Parathyroid adenoma (tissue), 2 donors: ENCODE data around the gene TYW1.
"Not testable (repeated sequence)": the region's sequence is repeated elsewhere in the genome, so short reads cannot be mapped to it uniquely, and the experiment has no call there.

Experiments used
- H2AFZ ChIP-seq: fragments of 300-600 bp; sonication (generic); one replicate; pipeline ENCODE4 v1.7.0; 2017; ENCODE audit warnings: antibody characterized with exemption, mild to moderate bottlenecking
- H3K27ac ChIP-seq: fragments of 300-600 bp; sonication (generic); one replicate; pipeline ENCODE4 v1.7.0; 2017
- H3K27me3 ChIP-seq: fragments of 300-600 bp; sonication (generic); one replicate; pipeline ENCODE4 v1.7.0; 2017; ENCODE audit warnings: low read length; ENCODE audit not compliant: control insufficient read depth, insufficient read depth
- H3K36me3 ChIP-seq: fragments of 300-600 bp; sonication (generic); one replicate; pipeline ENCODE4 v1.7.0; 2017; ENCODE audit warnings: low read length; ENCODE audit not compliant: control insufficient read depth, insufficient read depth
- H3K4me1 ChIP-seq: fragments of 300-600 bp; sonication (generic); one replicate; pipeline ENCODE4 v1.7.0; 2017; ENCODE audit warnings: control low read depth
- H3K4me2 ChIP-seq: fragments of 300-600 bp; sonication (generic); one replicate; pipeline ENCODE4 v1.7.0; 2017; ENCODE audit warnings: low read length
- H3K4me3 ChIP-seq: fragments of 300-600 bp; sonication (generic); one replicate; pipeline ENCODE4 v1.7.0; 2017; ENCODE audit warnings: low read depth, low read length
- H3K79me2 ChIP-seq: fragments of 300-600 bp; sonication (generic); one replicate; pipeline ENCODE4 v1.7.0; 2017; ENCODE audit warnings: control low read depth
- H3K9ac ChIP-seq: fragments of 300-600 bp; sonication (generic); one replicate; pipeline ENCODE4 v1.7.0; 2017; ENCODE audit warnings: mild to moderate bottlenecking
- H3K9me3 ChIP-seq: fragments of 300-600 bp; sonication (generic); one replicate; pipeline ENCODE4 v1.7.0; 2017; ENCODE audit warnings: low read length; ENCODE audit not compliant: control insufficient read depth
- TF ChIP-seq, protein P1 (sequence below): fragments of 300-600 bp; sonication (generic); IDR thresholded peaks from one replicate; pipeline ENCODE4 v1.7.0; 2017; ENCODE audit warnings: antibody characterized with exemption, mild to moderate bottlenecking
- donor health status: primary hyperparathyroidism.

Gene TYW1

DNA sequence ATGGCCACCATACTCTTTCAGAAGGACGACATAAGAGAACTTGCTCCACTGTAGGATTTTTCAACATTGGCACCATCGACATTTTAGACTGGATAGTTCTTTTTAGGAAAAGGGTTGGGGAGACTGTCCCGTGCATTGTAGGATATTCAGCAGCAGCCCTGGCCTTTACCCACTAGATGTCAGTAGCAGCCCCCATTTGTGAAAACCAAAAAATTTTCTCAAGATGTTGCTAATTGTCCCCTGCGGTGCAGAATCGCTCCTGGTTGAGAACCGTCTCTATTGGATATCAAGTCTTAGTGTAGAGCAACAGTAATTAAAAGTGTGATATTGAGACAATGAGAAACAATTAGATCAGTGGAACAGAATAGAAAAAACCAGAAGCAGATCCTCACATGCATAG, 180.1 kb downstream of the TYW1 start:
- H3K27me3 ChIP-seq, H2AFZ ChIP-seq, H3K79me2 ChIP-seq, H3K36me3 ChIP-seq, H3K4me2 ChIP-seq, H3K9me3 ChIP-seq, H3K4me3 ChIP-seq, H3K4me1 ChIP-seq, H3K27ac ChIP-seq, H3K9ac ChIP-seq: not testable (repeated sequence)
- TF ChIP-seq, protein P1, sequence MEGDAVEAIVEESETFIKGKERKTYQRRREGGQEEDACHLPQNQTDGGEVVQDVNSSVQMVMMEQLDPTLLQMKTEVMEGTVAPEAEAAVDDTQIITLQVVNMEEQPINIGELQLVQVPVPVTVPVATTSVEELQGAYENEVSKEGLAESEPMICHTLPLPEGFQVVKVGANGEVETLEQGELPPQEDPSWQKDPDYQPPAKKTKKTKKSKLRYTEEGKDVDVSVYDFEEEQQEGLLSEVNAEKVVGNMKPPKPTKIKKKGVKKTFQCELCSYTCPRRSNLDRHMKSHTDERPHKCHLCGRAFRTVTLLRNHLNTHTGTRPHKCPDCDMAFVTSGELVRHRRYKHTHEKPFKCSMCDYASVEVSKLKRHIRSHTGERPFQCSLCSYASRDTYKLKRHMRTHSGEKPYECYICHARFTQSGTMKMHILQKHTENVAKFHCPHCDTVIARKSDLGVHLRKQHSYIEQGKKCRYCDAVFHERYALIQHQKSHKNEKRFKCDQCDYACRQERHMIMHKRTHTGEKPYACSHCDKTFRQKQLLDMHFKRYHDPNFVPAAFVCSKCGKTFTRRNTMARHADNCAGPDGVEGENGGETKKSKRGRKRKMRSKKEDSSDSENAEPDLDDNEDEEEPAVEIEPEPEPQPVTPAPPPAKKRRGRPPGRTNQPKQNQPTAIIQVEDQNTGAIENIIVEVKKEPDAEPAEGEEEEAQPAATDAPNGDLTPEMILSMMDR, result peak; percentile 44

DNA sequence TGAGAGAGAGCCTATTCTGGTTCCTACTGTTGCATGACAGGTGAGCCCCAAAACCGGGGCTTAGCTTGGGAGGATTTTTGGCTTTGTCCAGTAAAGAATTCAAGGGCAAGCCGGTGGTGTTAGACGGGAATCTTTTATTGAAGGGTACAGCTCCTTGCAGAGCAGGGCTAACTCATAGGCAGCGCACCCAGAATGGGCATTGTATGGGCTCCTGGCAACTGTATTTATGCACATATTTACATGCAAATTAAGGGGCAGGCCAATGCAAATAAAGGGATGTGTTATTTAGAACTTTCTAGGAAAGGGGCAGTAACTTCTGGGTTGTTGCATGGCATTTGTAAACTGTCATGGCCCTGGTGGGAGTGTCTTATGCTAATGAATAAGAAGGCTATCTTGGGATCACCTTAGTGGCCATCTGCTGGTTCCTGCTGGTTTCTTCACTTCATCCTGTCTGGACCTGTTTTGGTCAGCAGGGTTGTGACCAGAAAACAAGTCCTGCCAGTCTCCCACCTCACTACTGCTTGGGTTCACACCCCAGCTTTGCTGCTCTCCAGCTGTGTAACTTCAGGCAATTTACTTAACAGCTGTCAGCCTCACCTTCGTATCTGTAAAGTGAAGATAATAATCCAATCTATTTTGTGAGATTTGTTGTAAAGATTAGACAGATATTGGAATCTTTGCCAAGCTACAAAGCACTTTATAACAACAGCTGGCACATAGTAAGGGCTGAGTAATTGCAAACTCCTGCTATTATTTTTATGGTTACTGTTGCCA, 182.5 kb downstream of the TYW1 start:
- not testable (repeated sequence) for H3K27ac ChIP-seq, H3K9me3 ChIP-seq, H3K4me3 ChIP-seq

DNA sequence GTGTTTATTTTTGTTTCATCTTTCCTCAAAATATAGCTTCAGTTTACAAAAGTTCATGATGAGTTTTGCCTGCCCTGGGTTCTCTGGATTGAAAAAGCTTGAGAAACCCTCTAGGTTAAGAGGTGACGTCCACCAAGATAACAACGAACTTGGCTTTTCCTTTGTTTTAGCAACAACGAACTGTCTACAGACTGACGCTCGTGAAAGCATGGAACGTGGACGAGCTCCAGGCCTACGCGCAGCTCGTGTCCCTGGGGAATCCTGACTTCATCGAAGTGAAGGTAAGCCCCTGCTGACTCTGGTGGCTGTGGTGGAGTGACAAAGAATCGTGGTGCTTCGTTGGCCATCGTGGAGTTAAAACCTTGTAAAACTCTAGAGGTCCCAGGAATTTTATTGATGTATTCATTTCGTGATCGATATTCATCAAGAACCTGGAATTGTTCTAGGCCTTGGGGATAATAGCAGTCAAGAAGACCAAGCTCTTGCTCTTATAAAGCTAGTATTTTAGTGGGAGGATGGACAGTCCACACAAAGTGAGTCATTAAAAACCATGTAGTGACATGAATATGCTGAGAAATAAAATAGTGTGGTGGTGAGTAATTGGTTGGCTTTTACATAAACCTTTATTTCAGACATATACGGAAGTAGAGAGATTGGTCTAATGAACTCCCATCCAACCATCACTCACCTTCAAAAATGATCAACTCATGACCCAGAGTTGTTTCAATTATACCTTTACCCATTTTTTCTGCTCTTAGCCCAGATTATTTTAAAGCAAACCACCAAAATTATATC, 186.5 kb downstream of the TYW1 start:
- H3K4me3 ChIP-seq, H3K36me3 ChIP-seq, H3K4me2 ChIP-seq, H3K4me1 ChIP-seq, H3K9ac ChIP-seq, H3K79me2 ChIP-seq, H3K9me3 ChIP-seq, H3K27me3 ChIP-seq, H3K27ac ChIP-seq, H2AFZ ChIP-seq: not testable (repeated sequence)

More for the DNA sequence above, 182.5 kb downstream of the TYW1 start:
- not testable (repeated sequence) for H3K36me3 ChIP-seq, H3K9ac ChIP-seq, H3K4me2 ChIP-seq, H2AFZ ChIP-seq, H3K4me1 ChIP-seq, H3K79me2 ChIP-seq, H3K27me3 ChIP-seq

DNA sequence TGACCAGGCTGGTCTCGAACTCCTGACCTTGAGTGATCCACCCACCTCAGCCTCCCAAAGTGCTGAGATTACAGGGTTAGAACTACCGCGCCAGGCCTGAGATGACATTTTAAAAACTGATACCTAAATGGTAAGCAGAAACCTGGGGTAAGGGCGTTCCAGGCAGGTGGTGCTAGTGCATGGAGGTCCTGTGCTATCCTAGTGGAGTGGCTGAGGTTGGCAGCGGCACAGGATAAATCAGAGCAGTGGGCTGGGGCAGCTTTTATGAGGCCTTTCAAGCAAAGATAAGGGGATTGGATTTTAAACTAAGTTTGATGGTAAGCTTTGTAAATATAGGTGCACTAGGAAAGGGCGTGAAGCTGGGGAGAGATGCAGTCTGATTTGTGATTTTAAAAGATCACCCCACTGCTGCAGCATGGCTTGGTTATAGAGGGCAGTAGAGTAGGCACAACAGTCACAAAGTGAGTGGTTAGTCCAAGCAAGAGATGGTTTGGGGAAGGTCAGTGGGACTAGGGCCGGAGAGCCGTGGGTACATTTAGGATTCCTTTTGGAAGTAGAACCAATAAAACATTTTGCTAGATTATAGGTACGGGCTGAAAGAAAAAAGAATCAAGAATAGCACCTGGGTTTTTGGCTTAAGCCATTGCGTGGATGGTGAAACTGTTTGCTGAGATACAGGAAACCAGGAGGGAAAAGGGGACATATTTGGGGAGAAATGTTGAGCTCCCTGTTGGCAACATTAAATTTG, 188.5 kb downstream of the TYW1 start:
- H3K9ac ChIP-seq, H3K36me3 ChIP-seq, H3K4me2 ChIP-seq, H2AFZ ChIP-seq, H3K9me3 ChIP-seq, H3K27me3 ChIP-seq, H3K27ac ChIP-seq, H3K4me1 ChIP-seq, H3K79me2 ChIP-seq, H3K4me3 ChIP-seq: not testable (repeated sequence)

DNA sequence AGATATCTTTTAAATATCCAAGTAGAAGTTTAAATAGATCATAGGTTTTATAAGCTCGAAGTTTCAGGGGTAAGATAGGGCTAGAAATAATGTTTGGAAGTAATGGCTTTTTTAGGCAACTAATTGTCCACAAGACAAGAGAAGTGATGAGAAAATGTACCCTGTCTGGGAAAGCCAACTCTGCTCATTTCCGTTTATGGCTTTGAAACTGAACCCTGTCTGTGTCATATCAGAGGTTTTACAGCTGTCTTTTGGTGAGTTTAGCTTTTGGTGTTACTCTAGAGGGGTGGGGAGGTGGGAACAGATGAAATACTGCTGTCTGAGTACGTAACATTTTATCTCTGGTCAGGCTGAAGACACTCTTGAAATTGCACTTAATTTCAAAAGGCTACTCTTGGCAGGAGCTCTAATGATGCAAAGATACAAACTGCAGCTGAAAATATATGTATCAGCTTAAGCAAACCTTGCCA, 189.1 kb downstream of the TYW1 start:
- H3K4me2 ChIP-seq, H3K36me3 ChIP-seq, H3K4me1 ChIP-seq, H3K4me3 ChIP-seq, H3K9ac ChIP-seq, H3K27ac ChIP-seq, H3K9me3 ChIP-seq, H2AFZ ChIP-seq, H3K79me2 ChIP-seq, H3K27me3 ChIP-seq: not testable (repeated sequence)

DNA sequence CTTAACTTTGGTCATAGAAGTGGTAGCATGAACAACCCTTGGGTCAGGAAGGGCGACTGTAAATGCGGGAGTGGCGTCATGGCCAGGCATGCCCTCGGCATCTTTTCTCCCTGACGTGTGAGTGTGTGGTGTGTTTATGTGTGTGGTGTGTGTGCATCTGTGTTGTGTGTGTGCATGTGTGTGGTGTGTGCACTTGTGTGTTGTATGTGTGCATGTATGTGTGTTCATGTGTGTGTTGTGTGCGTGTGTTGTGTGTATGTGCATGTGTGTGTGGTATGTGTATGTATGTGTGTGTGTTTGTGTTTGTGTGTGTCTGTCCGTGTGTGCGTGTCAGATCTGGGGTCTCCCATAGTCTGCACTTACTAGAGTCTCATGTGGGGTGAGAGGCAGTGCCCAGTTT, 192.5 kb downstream of the TYW1 start:
- H3K4me3 ChIP-seq, H2AFZ ChIP-seq, H3K36me3 ChIP-seq, H3K4me2 ChIP-seq, H3K27ac ChIP-seq, H3K79me2 ChIP-seq, H3K9me3 ChIP-seq, H3K9ac ChIP-seq, H3K27me3 ChIP-seq: not testable (repeated sequence)
- H3K4me1 ChIP-seq, result peaks cover 25% of the 10 kb centered on the region

DNA sequence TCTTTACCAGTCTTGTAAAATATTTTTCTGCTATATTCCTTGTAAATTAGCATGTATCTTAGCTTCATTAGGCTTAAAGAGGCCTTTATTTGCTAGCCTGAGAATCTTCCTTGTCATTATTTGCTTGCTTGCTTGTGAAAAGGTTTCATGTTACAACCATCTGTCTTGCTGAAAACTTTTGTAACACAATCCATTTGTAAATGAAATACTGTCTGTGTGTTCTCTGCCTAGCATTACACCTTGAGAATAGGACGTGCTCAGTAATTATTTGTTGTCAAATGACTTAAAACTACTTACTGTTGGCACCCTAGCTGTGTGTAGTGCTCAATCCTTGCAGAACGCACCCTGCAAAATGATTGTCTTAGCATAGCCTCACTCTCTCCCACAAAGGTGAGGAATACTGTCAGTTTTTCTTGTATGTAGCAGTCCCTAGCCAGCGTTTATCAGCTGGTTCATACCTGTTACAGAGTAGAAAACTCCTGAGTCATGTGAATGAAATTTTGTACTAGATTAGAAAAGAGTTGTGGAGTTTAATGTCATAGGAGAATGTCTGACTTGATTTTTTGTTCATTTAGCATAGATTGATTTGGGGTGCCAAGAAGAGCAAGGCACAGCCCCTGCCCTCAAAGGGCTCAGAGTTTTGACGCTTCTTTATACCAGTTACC, 193.3 kb downstream of the TYW1 start:
- H3K9ac ChIP-seq, H3K4me3 ChIP-seq, H2AFZ ChIP-seq, H3K36me3 ChIP-seq, H3K4me2 ChIP-seq, H3K27me3 ChIP-seq, H3K9me3 ChIP-seq, H3K79me2 ChIP-seq: not testable (repeated sequence)
- Histone ChIP-seq H3K27ac (peak overlapping the region; percentile 5), H3K4me1 (peaks cover 25% of the 10 kb centered on the region)

DNA sequence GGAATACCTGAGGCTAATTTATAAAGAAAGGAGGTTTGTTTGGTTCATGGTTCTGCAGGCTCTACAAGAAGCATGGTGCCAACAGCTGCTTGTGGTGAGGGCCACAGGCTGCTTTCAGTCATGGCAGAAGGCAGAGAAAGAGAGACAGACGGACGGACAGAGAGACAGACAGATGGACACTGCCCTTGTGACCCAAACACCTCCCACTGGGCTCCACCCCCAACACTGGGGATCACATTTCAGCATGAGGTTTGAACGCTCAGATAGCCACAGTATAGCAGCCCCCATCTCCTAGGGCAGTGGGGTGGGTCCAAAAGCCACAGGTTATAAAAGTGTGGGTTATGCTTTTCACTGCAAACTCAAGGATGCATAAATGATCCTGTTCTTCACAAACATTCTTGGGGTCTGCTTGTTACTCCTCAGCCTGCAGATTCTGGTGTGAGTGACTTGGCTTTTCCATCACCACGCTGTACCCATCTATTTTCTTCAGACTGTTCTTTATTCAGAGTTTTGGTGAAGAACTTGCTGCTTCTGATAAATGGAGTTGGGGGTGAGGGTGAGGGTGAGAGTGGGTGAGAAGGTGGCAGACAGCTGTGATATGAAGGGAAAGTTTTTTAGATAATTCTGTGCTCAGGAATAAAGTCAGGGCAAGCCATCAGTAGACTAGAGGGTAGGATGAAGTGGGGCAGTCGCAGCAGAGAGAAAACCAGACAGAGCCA, 194.5 kb downstream of the TYW1 start:
- H3K36me3 ChIP-seq, H3K4me3 ChIP-seq, H2AFZ ChIP-seq, H3K27me3 ChIP-seq, H3K9me3 ChIP-seq, H3K9ac ChIP-seq, H3K27ac ChIP-seq, H3K4me2 ChIP-seq, H3K79me2 ChIP-seq: not testable (repeated sequence)
- peaks cover 25% of the 10 kb centered on the region for H3K4me1 ChIP-seq

DNA sequence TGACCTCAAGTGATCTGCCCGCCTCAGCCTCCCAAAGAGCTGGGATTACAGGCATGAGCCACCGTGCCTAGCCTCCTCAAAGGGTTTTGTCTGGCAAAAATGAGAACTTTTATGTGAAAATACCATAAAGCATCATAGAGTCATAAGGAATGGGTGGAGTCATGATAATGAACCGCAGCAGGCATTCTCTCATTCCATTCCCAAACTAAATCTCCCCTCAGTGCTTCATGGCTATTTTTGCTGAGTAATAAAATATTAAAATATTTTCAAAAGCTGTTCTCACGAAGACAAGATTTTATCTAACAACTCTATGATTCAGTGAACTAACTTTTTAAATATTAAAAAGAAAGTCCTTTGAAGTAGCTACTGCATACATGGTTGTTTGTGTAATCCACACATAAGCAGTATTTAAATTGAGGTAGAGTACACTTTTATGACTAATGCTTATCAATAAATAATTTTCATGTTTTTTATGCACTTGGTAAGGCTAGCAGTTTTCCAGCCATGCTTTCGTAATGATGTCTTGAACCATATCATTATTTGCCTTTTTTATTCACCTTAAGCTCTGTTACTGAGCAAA, 195.6 kb downstream of the TYW1 start:
- not testable (repeated sequence) for H3K27ac ChIP-seq, H3K27me3 ChIP-seq, H3K9me3 ChIP-seq, H2AFZ ChIP-seq, H3K4me3 ChIP-seq, H3K4me2 ChIP-seq, H3K9ac ChIP-seq, H3K79me2 ChIP-seq, H3K36me3 ChIP-seq
- H3K4me1 ChIP-seq, result peaks cover 25% of the 10 kb centered on the region
